Measurements from ENCODE around the gene SERTM1.

The SERTM1 gene

GRCh38 chr13:36712290-36712689 is 38.5 kb downstream of the SERTM1 start:
- no peak overlapping the region for H3K9ac ChIP-seq (ENCODE audit: low read length)
- no peak overlapping the region for H3K4me2 ChIP-seq (ENCODE audit: low read depth, low read length, poor library complexity, severe bottlenecking)
- no peaks in the 10 kb centered on the region for H3K79me2 ChIP-seq (ENCODE audit: insufficient read depth, low read length)
- no peak overlapping the region for H3K27ac ChIP-seq (ENCODE audit: low read depth, low read length)
- no peak overlapping the region for H3K4me3 ChIP-seq (ENCODE audit: insufficient read depth, low read length, poor library complexity, severe bottlenecking)
- no peaks in the 10 kb centered on the region for H4K20me1 ChIP-seq (ENCODE audit: low read depth, low read length)
- TF ChIP-seq EZH2phosphoT487 (conservative IDR thresholded peaks at IDR 0.05; ENCODE audit: low read length) (no peak), CTCF (IDR thresholded peaks at IDR 0.05; ENCODE audit: insufficient read depth, low read length, poor library complexity, severe bottlenecking) (no peak)
- no peaks in the 10 kb centered on the region for H3K27me3 ChIP-seq (ENCODE audit: low read length)
- H3F3A ChIP-seq (ENCODE audit: insufficient read depth): no peaks in the 10 kb centered on the region
- no peak overlapping the region for H2AFZ ChIP-seq (ENCODE audit: low read depth, low read length, severe bottlenecking)
- no peaks in the 10 kb centered on the region for H3K9me3 ChIP-seq (ENCODE audit: insufficient read depth, low read length)
- no peaks in the 10 kb centered on the region for H3K9me2 ChIP-seq (replicated peaks; ENCODE audit: insufficient read depth, low read length)
- H3K36me3 ChIP-seq (ENCODE audit: low read length): no peaks in the 10 kb centered on the region

- H3K36me3 ChIP-seq (ENCODE audit: low read length): no peaks in the 10 kb centered on the region
- no peak overlapping the region for H3K4me3 ChIP-seq (ENCODE audit: insufficient read depth, low read length, poor library complexity, severe bottlenecking)
- H3K4me2 ChIP-seq (ENCODE audit: low read depth, low read length, poor library complexity, severe bottlenecking): no peak overlapping the region
- no peaks in the 10 kb centered on the region for H3K27me3 ChIP-seq (ENCODE audit: low read length)
- H3K9ac ChIP-seq (ENCODE audit: low read length): no peak overlapping the region
- TF ChIP-seq CTCF (IDR thresholded peaks at IDR 0.05; ENCODE audit: insufficient read depth, low read length, poor library complexity, severe bottlenecking) (no peak), EZH2phosphoT487 (conservative IDR thresholded peaks at IDR 0.05; ENCODE audit: low read length) (no peak)
- H2AFZ ChIP-seq (ENCODE audit: low read depth, low read length, severe bottlenecking): no peak overlapping the region
- no peaks in the 10 kb centered on the region for H3K9me2 ChIP-seq (replicated peaks; ENCODE audit: insufficient read depth, low read length)
- H4K20me1 ChIP-seq (ENCODE audit: low read depth, low read length): no peaks in the 10 kb centered on the region
- no peaks in the 10 kb centered on the region for H3K79me2 ChIP-seq (ENCODE audit: insufficient read depth, low read length)
- H3F3A ChIP-seq (ENCODE audit: insufficient read depth): no peaks in the 10 kb centered on the region
- no peak overlapping the region for H3K27ac ChIP-seq (ENCODE audit: low read depth, low read length)
- H3K9me3 ChIP-seq (ENCODE audit: insufficient read depth, low read length): no peaks in the 10 kb centered on the region
Observed at GRCh38 chr13:36712770-36713169, 39.0 kb downstream of the SERTM1 start.

- Histone ChIP-seq H2AFZ (ENCODE audit: low read depth, low read length, severe bottlenecking) (no peak overlapping the region), H3K4me2 (ENCODE audit: low read depth, low read length, poor library complexity, severe bottlenecking) (no peak overlapping the region), H3K9me3 (ENCODE audit: insufficient read depth, low read length) (no peaks in the 10 kb centered on the region), H3K27ac (ENCODE audit: low read depth, low read length) (no peak overlapping the region), H3K9me2 (replicated peaks; ENCODE audit: insufficient read depth, low read length) (no peaks in the 10 kb centered on the region), H3K36me3 (ENCODE audit: low read length) (no peaks in the 10 kb centered on the region), H3F3A (ENCODE audit: insufficient read depth) (no peaks in the 10 kb centered on the region), H3K27me3 (ENCODE audit: low read length) (no peaks in the 10 kb centered on the region), H3K4me3 (ENCODE audit: insufficient read depth, low read length, poor library complexity, severe bottlenecking) (no peak overlapping the region), H4K20me1 (ENCODE audit: low read depth, low read length) (no peaks in the 10 kb centered on the region), H3K9ac (ENCODE audit: low read length) (no peak overlapping the region), H3K79me2 (ENCODE audit: insufficient read depth, low read length) (no peaks in the 10 kb centered on the region)
- TF ChIP-seq CTCF (IDR thresholded peaks at IDR 0.05; ENCODE audit: insufficient read depth, low read length, poor library complexity, severe bottlenecking): no peak
- no peak for TF ChIP-seq EZH2phosphoT487 (conservative IDR thresholded peaks at IDR 0.05; ENCODE audit: low read length)
Observed at GRCh38 chr13:36713887-36714286, 40.1 kb downstream of the SERTM1 start.
